ENCODE data around the gene CHMP1A. TPM values are rescaled to one million over a fixed set of nuclear protein-coding genes. Genes with fewer than 3 reads are reported as not detected.
A peak's percentile ranks its signal among the peaks of the same experiment; 100 is the strongest.

Gene CHMP1A
- total and polyA plus RNA-seq, 4 donors, result 48.0 to 114 (median 84.8) TPM

DNA sequence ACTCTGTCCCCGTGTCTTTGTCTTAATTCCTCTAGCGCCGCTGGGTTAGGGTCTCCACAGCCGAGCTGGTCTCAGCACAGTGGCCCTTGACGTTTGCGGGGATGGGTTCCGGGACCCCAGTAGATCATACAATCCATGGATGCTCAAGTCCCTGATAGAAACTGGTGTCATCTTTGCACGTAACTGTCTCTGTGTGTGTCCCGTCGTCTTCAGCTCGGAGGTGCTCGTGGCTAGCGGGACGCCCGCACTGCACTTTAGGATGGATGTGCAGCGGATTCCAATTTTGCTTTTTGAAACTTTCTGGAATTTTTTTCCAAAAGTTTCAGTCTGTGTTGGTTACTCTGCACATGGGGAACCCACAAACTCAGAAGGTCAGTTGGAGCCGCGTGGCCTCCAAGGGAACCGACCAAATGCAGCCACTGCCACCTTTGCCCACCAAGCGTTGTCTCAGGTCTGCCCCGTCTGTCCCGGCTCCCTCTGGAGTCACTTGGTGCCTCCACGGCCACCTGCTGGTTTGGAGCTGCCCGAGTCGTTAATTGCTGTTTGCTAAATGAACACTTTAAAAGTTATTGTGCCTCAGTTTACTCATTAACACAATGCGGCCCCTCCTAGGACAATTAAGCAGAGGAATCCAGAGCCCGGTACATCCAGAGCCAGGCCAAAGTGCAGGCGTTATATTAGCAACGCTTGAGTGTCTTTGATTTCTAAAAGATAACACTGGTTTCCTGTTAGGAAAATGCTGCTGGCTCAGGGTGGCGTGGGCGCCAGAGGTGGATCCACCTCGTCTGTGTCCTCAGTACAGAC lies 49.4 kb downstream of the CHMP1A start:
- Histone ChIP-seq H3K27me3 (ENCODE audit: control insufficient read depth, insufficient read depth, low read length) (no peaks in the 10 kb centered on the region), H3K9me3 (ENCODE audit: control insufficient read depth, insufficient read depth, low read length) (no peaks in the 10 kb centered on the region), H3K4me3 (ENCODE audit: low read depth, low read length) (no peak overlapping the region), H3K36me3 (ENCODE audit: control insufficient read depth, insufficient read depth, low read length) (no peaks in the 10 kb centered on the region), H3K27ac (ENCODE audit: low read depth, low read length) (no peak overlapping the region), H3K4me1 (ENCODE audit: control insufficient read depth, insufficient read depth, low read length) (peaks cover 3% of the 10 kb centered on the region)
- WGBS (ENCODE audit: insufficient coverage), result 76% methylated on average over 31 of the region's 32 CpGs
- DNase-seq (ENCODE audit: low read depth in 4 of 6, low spot score in 6 of 6), result no peak

DNA sequence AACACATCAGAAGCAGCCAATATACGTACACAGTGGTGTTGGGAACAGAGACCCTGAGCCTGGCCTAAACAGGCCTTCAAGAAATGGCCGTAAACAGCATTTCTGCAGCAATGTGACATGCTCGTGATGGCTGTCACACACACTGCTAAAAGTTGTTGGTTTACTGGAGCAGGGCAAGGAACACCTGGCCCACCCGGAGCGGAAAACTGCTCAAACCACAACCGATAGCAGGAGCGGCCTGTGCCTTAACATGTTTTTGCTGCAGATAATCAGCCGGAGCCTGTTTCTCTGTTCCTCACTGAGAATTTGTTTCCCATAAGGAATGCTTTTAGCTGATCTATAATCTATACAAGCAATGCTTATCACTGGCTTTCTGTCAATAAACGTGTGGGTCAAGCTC lies 50.1 kb downstream of the CHMP1A start:
- DNase-seq (ENCODE audit: low read depth in 4 of 6, low spot score in 6 of 6), result no peak
- Histone ChIP-seq H3K9me3 (ENCODE audit: control insufficient read depth, insufficient read depth, low read length) (no peaks in the 10 kb centered on the region), H3K36me3 (ENCODE audit: control insufficient read depth, insufficient read depth, low read length) (no peaks in the 10 kb centered on the region), H3K4me3 (ENCODE audit: low read depth, low read length) (no peak overlapping the region), H3K27ac (ENCODE audit: low read depth, low read length) (no peak overlapping the region), H3K4me1 (ENCODE audit: control insufficient read depth, insufficient read depth, low read length) (peaks cover 8% of the 10 kb centered on the region), H3K27me3 (ENCODE audit: control insufficient read depth, insufficient read depth, low read length) (no peaks in the 10 kb centered on the region)
- 90% methylated on average over 8 of the region's 9 CpGs for WGBS (ENCODE audit: insufficient coverage)

DNA sequence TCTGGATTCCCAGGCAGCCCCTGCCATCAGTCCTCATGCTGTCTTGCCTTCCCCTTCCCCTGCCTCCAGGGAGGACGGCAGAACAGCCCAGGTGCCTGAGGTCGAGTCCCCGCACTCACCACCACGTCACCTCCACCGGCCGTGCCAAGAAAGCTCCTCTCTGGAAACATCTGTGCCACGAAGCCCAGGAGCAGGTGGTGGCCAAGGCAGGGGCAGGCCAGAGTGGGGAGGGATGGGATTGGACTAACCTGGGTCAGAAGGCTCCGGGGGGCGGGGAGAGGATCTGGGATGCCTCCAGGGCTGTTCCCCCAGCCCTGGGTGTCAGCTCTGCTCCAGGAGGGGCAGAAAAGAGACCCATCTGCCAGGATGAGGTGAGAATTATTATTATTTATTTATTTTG lies 51.5 kb downstream of the CHMP1A start:
- Histone ChIP-seq H3K4me3 (ENCODE audit: low read depth, low read length) (no peak overlapping the region), H3K4me1 (ENCODE audit: control insufficient read depth, insufficient read depth, low read length) (peaks cover 14% of the 10 kb centered on the region), H3K9me3 (ENCODE audit: control insufficient read depth, insufficient read depth, low read length) (no peaks in the 10 kb centered on the region), H3K27ac (ENCODE audit: low read depth, low read length) (no peak overlapping the region), H3K27me3 (ENCODE audit: control insufficient read depth, insufficient read depth, low read length) (no peaks in the 10 kb centered on the region), H3K36me3 (ENCODE audit: control insufficient read depth, insufficient read depth, low read length) (no peaks in the 10 kb centered on the region)
- DNase-seq (ENCODE audit: low read depth in 4 of 6, low spot score in 6 of 6), result no peak
- WGBS (ENCODE audit: insufficient coverage), result 87% methylated on average over 7 of the region's 9 CpGs

DNA sequence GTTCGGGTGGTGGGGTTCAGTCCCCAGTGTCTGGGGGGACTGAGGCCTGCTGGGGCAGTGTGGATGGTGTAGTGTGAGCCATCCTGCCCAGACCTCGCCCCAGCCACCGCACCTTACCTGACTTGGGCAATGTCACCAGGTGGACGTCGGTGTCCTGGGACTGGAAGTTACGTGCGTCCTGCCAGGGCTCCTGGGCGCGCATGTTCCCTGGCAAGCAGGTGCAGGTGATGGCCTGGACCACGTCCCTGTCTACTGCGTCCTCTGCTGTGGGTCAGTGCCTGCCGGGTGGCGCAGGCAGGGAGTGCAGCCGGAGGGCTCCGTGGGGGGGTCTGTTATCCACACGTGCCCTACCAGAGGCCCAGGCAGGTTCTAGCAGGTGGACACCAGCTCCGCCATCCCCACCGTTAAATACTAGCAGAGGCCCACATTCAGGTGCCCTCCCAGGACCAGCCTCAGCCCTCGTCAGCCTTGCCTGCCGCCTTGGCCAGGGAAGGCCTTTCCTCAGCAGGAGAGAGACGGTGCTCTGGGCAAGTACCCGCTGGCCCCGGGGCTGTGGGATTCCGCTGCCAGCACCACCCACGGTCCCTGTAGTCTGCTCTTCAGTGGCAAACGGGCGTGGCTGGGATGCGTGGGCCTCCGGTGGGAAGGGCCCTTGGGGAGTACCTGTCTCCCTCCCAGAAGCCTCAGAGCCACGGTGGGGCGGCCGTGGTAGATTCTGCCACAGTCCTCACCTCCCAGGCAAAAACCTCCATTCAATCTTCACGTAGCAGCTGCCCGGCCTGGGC lies 52.1 kb downstream of the CHMP1A start:
- Histone ChIP-seq H3K9me3 (ENCODE audit: control insufficient read depth, insufficient read depth, low read length) (no peaks in the 10 kb centered on the region), H3K4me3 (ENCODE audit: low read depth, low read length) (no peak overlapping the region), H3K27ac (ENCODE audit: low read depth, low read length) (no peak overlapping the region), H3K27me3 (ENCODE audit: control insufficient read depth, insufficient read depth, low read length) (no peaks in the 10 kb centered on the region), H3K4me1 (ENCODE audit: control insufficient read depth, insufficient read depth, low read length) (peaks cover 14% of the 10 kb centered on the region), H3K36me3 (ENCODE audit: control insufficient read depth, insufficient read depth, low read length) (no peaks in the 10 kb centered on the region)
- DNase-seq (ENCODE audit: low read depth in 4 of 6, low spot score in 6 of 6), result no peak
- 91% methylated on average over 31 of the region's 34 CpGs for WGBS (ENCODE audit: insufficient coverage)

DNA sequence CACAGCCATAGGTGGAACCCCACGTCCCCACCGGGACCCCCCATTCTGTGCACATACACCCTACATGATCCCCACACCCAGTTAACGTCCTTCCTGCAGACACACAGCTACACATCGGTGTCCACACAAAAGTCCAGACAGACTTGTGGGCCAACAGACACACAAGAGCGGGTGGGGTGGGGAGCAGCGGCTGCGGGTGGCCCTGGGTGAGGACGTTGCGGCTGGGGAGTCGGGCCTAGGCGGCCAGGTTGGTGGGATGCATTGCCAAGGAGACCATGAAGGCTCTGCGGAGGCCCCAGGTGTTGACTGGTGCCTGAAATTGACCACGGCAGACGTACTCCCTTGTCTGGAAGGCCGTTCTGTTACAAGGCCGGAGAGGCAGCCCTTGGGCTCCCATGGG lies 52.7 kb downstream of the CHMP1A start:
- Histone ChIP-seq H3K4me1 (ENCODE audit: control insufficient read depth, insufficient read depth, low read length) (peaks cover 14% of the 10 kb centered on the region), H3K27ac (ENCODE audit: low read depth, low read length) (no peak overlapping the region), H3K36me3 (ENCODE audit: control insufficient read depth, insufficient read depth, low read length) (no peaks in the 10 kb centered on the region), H3K9me3 (ENCODE audit: control insufficient read depth, insufficient read depth, low read length) (no peaks in the 10 kb centered on the region), H3K27me3 (ENCODE audit: control insufficient read depth, insufficient read depth, low read length) (no peaks in the 10 kb centered on the region), H3K4me3 (ENCODE audit: low read depth, low read length) (no peak overlapping the region)
- DNase-seq (ENCODE audit: low read depth in 4 of 6, low spot score in 6 of 6), result no peak
- WGBS (ENCODE audit: insufficient coverage), result 78% methylated on average over 14 of the region's 16 CpGs

DNA sequence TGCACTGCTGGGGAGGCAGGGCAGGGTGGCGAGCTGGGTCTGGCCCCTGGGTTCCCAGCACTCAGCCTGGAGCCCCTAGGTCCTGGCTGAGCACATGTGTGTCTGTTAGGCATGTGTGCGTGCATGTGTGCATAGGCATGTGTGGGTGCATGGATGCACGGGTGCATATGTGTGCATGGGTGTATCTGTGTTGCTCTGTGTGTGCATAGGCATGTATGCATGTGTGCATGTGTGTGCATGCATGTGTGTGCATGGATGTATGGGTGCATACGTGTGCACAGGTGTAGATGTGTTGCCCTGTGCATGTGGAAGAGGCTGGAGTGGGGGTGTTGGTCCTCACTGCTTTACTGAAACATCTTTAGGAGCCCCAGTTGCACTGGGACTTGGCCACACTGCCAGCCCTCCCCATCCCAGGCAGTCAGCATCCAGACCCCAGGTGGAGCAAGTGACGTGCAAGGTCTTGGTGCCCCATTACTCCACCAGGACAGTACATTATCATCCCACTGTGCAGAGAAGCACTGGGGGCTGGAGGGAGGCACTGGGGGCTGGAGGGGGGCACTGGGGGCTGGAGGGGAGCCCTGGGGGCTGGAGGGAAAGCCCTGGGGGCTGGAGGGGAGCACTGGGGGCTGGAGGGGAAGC lies 54.4 kb downstream of the CHMP1A start:
- Histone ChIP-seq H3K36me3 (ENCODE audit: control insufficient read depth, insufficient read depth, low read length) (no peaks in the 10 kb centered on the region), H3K9me3 (ENCODE audit: control insufficient read depth, insufficient read depth, low read length) (no peaks in the 10 kb centered on the region), H3K27ac (ENCODE audit: low read depth, low read length) (no peak overlapping the region), H3K27me3 (ENCODE audit: control insufficient read depth, insufficient read depth, low read length) (no peaks in the 10 kb centered on the region), H3K4me3 (ENCODE audit: low read depth, low read length) (no peak overlapping the region), H3K4me1 (ENCODE audit: control insufficient read depth, insufficient read depth, low read length) (peaks cover 14% of the 10 kb centered on the region)
- DNase-seq (ENCODE audit: low read depth in 4 of 6, low spot score in 6 of 6), result no peak
- WGBS (ENCODE audit: insufficient coverage), result 65% methylated on average over 4 of the region's 5 CpGs

DNA sequence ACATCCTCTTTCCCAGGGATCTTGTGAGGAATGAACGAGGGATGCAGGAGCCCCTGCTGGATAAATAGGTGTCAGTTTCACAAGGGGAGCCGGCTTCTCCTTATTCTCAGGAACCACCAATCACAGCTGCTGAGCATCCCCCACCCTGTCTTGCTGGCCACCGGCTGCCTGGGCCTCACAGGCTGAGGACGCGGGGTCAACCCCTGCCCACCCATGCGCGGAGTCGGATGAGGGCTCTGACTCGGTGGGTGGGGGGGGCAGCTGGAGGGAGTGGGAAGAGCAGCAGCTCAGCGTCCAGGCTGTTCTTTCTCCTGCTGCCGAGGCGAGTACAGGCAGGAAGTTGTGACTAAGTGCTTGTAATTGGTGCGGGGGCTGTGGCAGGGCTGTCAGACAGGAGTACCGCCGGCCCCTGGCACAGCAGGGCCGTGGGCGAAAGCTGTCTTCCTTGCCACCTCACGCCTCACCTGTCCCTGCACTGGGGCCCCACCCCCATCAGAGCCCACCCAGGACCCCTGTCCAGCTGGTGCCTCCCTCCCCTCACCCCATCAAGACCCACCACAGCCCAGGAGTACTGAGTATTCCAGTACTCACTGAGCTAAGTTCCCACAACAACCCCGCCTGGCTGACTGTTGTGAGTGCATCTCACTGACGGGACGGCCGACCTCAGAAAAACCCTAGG lies 55.1 kb downstream of the CHMP1A start:
- Histone ChIP-seq H3K36me3 (ENCODE audit: control insufficient read depth, insufficient read depth, low read length) (peaks cover 1% of the 10 kb centered on the region), H3K27ac (ENCODE audit: low read depth, low read length) (no peak overlapping the region), H3K4me1 (ENCODE audit: control insufficient read depth, insufficient read depth, low read length) (peaks cover 14% of the 10 kb centered on the region), H3K4me3 (ENCODE audit: low read depth, low read length) (no peak overlapping the region), H3K27me3 (ENCODE audit: control insufficient read depth, insufficient read depth, low read length) (no peaks in the 10 kb centered on the region), H3K9me3 (ENCODE audit: control insufficient read depth, insufficient read depth, low read length) (no peaks in the 10 kb centered on the region)
- DNase-seq (ENCODE audit: low read depth in 4 of 6, low spot score in 6 of 6), result peak in 2 of 6 donors; percentile 17 to 32
- 12% methylated on average over 17 of the region's 22 CpGs for WGBS (ENCODE audit: insufficient coverage)

DNA sequence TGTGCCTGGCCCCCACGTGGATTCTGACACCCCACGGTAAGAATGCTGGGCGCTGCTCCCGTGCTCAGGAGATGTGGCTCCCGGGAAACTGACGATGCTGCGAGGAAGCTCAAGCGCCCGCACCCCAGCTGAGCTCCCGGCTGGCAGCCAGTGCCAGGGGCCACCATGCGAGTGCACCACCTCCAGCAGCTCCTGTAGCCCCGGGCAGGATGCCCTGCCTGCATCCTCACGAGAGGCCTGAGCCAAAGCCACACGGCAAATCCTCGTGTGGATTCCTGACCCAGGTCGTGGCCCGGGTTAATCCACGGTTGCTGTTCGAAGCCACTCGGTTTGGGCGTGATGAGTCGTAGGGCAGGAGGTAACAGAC lies 55.6 kb downstream of the CHMP1A start:
- Histone ChIP-seq H3K36me3 (ENCODE audit: control insufficient read depth, insufficient read depth, low read length) (peaks cover 6% of the 10 kb centered on the region), H3K4me1 (ENCODE audit: control insufficient read depth, insufficient read depth, low read length) (peaks cover 14% of the 10 kb centered on the region), H3K9me3 (ENCODE audit: control insufficient read depth, insufficient read depth, low read length) (no peaks in the 10 kb centered on the region), H3K27me3 (ENCODE audit: control insufficient read depth, insufficient read depth, low read length) (no peaks in the 10 kb centered on the region), H3K4me3 (ENCODE audit: low read depth, low read length) (no peak overlapping the region), H3K27ac (ENCODE audit: low read depth, low read length) (no peak overlapping the region)
- WGBS (ENCODE audit: insufficient coverage), result 52% methylated on average over 20 of the region's 22 CpGs
- DNase-seq (ENCODE audit: low read depth in 4 of 6, low spot score in 6 of 6), result no peak

DNA sequence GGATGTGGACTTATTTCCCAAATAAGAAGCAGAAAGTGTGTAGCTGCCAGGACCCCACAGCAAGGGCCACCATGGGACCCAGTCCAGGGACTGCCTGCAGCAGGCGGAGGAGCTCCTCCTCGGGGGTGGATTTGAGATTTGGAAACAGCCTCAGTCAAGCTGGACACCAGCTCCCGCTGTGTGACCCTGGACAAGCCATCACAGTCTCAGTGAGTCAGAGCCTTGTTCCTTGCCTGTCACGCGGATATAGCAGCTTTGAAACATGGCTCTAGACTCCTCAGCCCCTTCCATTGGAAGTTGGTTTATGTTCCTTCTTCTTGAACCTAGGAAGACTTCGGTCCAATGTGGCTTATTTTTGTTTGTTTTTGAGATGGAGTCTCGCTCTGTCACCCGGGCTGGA lies 56.6 kb downstream of the CHMP1A start:
- Histone ChIP-seq H3K4me1 (ENCODE audit: control insufficient read depth, insufficient read depth, low read length) (peaks cover 14% of the 10 kb centered on the region), H3K4me3 (ENCODE audit: low read depth, low read length) (no peak overlapping the region), H3K9me3 (ENCODE audit: control insufficient read depth, insufficient read depth, low read length) (no peaks in the 10 kb centered on the region), H3K27me3 (ENCODE audit: control insufficient read depth, insufficient read depth, low read length) (no peaks in the 10 kb centered on the region), H3K27ac (ENCODE audit: low read depth, low read length) (no peak overlapping the region), H3K36me3 (ENCODE audit: control insufficient read depth, insufficient read depth, low read length) (peaks cover 16% of the 10 kb centered on the region)
- DNase-seq (ENCODE audit: low read depth in 4 of 6, low spot score in 6 of 6), result no peak
- 71% methylated on average over 4 of the region's 8 CpGs for WGBS (ENCODE audit: insufficient coverage)
